Choroid plexus epithelial cell (primary cell): ENCODE measurements around the gene ITK.

Experiments used
- DNase-seq: peaks from one replicate; pipeline ENCODE4 v3.0.0-alpha.2; 2010; ENCODE audit warnings: low read depth
- H3K4me3 ChIP-seq: 2 replicates; pipeline ENCODE4 v1.5.1; 2011; ENCODE audit warnings: low read depth, mild to moderate bottlenecking, control low read depth, low read length, moderate library complexity
- TF ChIP-seq, protein P1 (sequence below): conservative IDR thresholded peaks from 2 replicates; pipeline ENCODE4 v1.5.1; 2011; ENCODE audit warnings: low read depth, mild to moderate bottlenecking, control low read depth, inconsistent platforms, low read length, moderate library complexity

ITK gene

DNA sequence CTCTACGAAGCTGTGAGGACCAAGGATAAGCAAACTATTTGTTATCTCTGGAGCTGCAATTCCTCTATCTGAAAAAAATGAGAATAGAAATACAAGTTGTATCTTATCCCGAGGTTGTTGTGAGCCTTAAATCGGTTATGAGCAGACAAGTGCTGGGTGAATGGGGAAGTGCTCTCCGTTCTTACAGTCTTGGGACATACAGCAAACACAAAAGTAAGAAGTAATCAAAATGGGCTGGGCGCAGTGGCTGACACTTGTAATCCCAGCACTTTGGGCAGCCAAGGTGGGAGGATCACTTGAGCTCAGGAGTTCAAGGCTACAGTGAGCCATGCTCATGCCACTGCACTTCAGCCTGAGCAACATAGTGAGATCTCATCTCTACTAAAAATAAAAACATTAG is 31.7 kb downstream of the ITK start:
- no peak for DNase-seq
- no peak overlapping the region for H3K4me3 ChIP-seq
- TF ChIP-seq, protein P1, sequence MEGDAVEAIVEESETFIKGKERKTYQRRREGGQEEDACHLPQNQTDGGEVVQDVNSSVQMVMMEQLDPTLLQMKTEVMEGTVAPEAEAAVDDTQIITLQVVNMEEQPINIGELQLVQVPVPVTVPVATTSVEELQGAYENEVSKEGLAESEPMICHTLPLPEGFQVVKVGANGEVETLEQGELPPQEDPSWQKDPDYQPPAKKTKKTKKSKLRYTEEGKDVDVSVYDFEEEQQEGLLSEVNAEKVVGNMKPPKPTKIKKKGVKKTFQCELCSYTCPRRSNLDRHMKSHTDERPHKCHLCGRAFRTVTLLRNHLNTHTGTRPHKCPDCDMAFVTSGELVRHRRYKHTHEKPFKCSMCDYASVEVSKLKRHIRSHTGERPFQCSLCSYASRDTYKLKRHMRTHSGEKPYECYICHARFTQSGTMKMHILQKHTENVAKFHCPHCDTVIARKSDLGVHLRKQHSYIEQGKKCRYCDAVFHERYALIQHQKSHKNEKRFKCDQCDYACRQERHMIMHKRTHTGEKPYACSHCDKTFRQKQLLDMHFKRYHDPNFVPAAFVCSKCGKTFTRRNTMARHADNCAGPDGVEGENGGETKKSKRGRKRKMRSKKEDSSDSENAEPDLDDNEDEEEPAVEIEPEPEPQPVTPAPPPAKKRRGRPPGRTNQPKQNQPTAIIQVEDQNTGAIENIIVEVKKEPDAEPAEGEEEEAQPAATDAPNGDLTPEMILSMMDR: no peak

DNA sequence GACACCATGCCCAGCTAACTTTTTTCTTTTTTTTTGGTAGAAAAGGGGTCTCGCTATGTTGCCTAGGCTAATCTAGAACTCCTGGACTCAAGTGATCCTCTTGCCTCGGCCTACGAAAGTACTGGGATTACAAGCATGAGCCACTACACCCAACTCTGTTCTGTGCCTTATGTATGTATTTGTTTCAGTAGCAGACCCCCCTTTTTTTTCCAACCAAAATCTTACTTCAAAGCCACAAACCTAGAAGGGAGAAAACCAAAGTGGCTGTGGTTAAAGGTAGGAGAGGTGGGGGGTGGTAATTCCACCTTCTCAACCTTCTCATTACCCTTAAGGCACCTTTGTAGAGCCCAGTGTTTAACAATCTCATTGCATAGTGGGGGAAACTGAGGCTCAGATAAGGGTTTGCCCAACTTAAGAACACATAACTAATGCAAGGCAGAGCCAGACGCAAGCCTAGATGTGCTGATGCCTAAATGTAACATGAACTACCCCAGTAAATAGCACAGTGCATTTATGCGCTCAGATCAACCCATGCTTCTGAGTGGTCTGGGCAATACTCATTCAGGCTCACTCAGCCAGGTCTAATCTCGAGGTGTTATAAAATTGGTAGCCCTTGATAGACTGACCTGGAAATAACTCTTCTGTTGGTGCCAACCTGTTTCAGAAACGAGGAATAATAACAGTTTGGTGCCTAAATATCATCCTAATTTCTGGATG is 33.0 kb downstream of the ITK start:
- DNase-seq: no peak
- no peak overlapping the region for H3K4me3 ChIP-seq
- TF ChIP-seq, protein P1: no peak

DNA sequence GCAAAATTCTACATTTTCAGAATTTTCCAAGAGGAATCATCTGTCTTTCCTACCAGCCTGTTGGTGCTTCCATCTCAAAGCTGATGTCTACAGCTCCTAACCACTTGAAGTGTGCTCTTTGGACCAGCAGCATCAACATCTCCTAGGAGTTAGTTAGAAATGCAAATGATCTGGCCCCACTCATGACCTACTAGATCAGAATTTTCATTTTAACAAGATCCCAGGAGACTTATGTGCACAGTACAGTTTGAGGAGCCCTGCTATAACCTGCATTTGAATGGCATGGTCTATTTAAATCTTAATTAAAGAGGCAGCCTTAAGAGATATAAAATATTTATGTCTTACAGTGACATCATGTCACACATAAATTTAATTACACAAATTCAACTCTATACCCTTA is 33.8 kb downstream of the ITK start:
- DNase-seq: no peak
- TF ChIP-seq, protein P1: no peak
- H3K4me3 ChIP-seq: no peak overlapping the region

DNA sequence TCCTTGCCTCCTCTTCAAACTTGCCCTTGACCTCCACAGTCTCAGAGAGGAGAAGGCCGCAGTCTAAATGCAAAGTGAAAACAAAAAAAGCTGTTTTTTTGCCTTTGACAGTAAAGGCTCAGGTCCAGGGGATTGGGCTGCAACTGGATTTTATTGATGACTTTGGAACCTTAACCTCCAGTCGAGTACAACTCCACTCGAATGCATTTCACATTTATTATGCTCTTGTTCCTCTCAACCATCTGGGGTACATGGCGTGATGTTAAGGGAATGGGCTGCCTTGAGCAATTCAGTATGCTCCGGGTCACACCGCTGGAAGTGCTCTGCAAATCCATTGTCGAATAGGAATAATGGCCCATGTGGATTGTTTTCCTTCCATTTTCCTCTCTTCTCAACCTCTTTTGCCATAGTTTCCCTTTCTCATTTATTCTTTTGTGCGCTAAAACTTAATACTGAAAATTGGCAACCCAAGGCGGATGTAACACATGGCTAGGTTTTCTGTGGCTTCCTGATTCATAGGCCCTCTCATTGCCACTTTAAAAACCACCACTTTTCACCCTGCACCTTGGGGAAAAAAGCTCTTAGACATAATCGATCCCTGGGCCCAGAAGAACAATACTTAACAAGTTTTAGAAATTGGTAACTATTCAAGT is 34.3 kb downstream of the ITK start:
- no peak overlapping the region for H3K4me3 ChIP-seq
- no peak for DNase-seq
- TF ChIP-seq, protein P1: no peak

DNA sequence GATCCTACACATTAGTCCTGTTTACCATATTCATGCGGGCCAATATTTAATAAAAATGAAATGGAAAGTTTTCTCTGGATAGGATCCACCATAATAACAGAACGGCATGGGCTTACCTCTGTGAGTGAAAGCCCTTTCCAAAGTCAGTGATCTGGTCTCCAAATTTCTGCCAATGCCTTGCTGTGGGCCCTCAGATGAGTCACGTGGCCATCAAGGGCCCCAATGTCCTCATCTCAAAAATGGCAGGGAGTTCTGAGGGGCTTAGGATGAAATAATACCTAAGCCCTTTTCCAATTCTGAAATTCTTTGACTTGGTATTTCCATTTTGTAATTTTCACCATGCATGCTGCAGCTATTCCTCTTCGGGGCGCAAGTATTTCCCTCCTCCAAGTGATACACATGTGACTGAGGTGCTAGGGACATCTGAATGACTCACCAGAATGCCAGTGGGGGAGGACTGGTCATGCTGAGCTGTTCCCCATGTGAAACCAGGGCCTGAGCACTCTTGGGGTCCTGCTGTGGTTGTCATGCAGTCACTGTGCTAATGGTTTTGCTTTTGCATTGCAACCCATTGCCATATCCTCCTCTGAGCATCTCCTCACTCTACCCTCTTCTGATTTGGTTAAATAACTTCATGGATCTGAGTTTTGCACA is 35.0 kb downstream of the ITK start:
- TF ChIP-seq, protein P1: no peak
- no peak for DNase-seq
- no peak overlapping the region for H3K4me3 ChIP-seq

DNA sequence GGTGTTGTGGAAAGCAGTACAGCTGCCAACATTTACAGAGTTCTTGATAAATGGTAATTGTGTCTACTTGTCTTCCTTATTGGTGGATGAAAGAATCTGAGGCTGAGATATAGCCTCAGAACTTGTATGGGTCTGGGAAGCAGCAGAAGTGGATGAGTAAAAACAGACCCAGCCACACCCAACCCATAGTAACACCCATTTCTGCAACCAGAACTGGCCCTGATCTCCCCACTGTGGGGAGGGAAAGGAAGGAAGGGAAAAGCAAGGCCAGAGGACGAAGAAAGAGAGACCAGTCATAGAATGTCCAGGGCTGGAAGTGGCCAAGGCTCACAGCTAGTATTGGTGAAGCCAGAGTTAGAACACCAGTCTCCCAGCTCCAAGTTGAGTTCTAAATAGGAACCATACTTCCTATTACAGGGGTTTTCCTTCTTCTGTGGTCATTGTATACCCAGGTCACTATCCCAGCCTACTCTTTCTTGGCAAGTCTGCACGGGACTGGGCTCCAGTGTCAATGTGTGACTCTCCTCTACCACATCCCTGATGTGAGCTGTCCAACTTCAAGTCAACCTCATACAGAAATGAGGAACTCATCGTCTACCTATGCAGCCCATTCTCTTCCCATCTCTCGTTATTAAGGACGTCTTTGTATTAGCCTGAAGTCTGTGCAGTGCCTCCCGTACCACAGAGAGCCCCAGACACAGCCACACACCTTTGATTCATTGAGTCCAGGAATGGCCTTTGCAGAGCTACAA is 35.9 kb downstream of the ITK start:
- no peak for DNase-seq
- TF ChIP-seq, protein P1: no peak
- no peak overlapping the region for H3K4me3 ChIP-seq
